Peyer's patch (tissue), 4 donors: ENCODE measurements around the gene ZNF391. TPM values are rescaled to one million over a fixed set of nuclear protein-coding genes. Genes with fewer than 3 reads are reported as not detected.

Experiments
- DNase-seq, 3 donors: peaks; one replicate each; pipeline ENCODE4 v3.0.0-alpha.2; 2017 to 2019
- H3K27ac ChIP-seq, 4 donors: fragments of 200-600 bp; sonication (generic); one replicate each; pipeline ENCODE4 v1.5.1; 2016 to 2019
- H3K27me3 ChIP-seq, 2 donors: fragments of 200-600 bp; sonication (generic); one replicate each; pipeline ENCODE4 v1.5.1; 2019
- H3K36me3 ChIP-seq, 3 donors: fragments of 200-600 bp; sonication (generic); one replicate each; pipeline ENCODE4 v1.5.1; 2016 to 2019
- H3K4me1 ChIP-seq, 4 donors: fragments of 200-600 bp; sonication (generic); one replicate each; pipeline ENCODE4 v1.5.1; 2016 to 2019
- H3K4me3 ChIP-seq, 4 donors: fragments of 200-600 bp; sonication (generic); 1 replicate in 3 of 4; 2 replicates in 1 of 4; pipeline ENCODE4 v1.5.1; 2016 to 2019; ENCODE audit warnings: mild to moderate bottlenecking in 1 of 4
- H3K9me3 ChIP-seq, 4 donors: fragments of 200-600 bp; sonication (generic); one replicate each; pipeline ENCODE4 v1.5.1; 2016 to 2019; ENCODE audit warnings: mild to moderate bottlenecking in 1 of 4
- CTCF ChIP-seq, 6 experiments: fragments of 450-650 bp in 4 of 6; fragments of 200-600 bp in 2 of 6; sonication (generic) in 1 of 6; IDR thresholded peaks; one replicate each; pipeline ENCODE4 v1.5.1; 2017 to 2019; ENCODE audit warnings: antibody characterized with exemption in 6 of 6, mild to moderate bottlenecking in 3 of 6, moderate library complexity in 1 of 6
- POLR2A ChIP-seq, 2 donors: fragments of 450-650 bp; IDR thresholded peaks; one replicate each; pipeline ENCODE4 v1.5.1; 2017; ENCODE audit warnings: antibody characterized with exemption in 2 of 2, mild to moderate bottlenecking in 2 of 2, moderate library complexity in 2 of 2
- total RNA-seq, 4 donors: library from RNA; depleted of rRNA; stranded (reverse); fragments of >200 nt; gene quantifications; one replicate each; pipeline ENCODE4 v1.1.0, GENCODE V29; 2016

Gene ZNF391
- total RNA-seq, 4 donors from 2014 or later: 0.18 to 3.3 (median 0.77) TPM

GRCh38 chr6:27383481-27383880 is 5.1 kb upstream of the ZNF391 start:
- no peak for DNase-seq
- Histone ChIP-seq H3K4me1 (no peaks in the 10 kb centered on the region), H3K4me3 (no peak overlapping the region), H3K27me3 (no peaks in the 10 kb centered on the region), H3K36me3 (no peaks in the 10 kb centered on the region), H3K27ac (no peak overlapping the region), H3K9me3 (no peaks in the 10 kb centered on the region)
- TF ChIP-seq CTCF (IDR thresholded peaks at IDR 0.05) (no peak), POLR2A (IDR thresholded peaks at IDR 0.05) (no peak)

DNA sequence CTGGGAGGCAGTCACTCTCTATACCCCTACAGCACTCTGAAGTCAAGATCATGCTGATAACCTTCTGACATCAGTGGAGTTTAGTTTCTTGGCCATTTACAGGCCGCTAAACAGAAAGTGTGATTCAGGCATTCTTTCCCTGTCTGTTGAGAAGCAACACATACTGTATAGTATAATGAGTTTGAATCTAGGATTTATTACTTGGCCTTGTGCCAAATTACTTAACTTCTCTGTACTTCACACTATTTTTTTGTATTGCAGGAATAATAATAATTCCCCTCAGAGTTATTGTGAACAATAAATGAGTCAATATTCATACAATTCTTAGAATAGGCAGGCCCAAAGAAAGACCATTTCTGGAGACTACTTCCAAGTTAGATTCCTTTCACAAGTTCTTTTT is 4.1 kb downstream of the ZNF391 start:
- Histone ChIP-seq H3K9me3 (no peaks in the 10 kb centered on the region), H3K36me3 (no peaks in the 10 kb centered on the region), H3K27me3 (no peaks in the 10 kb centered on the region), H3K4me3 (no peak overlapping the region), H3K4me1 (no peaks in the 10 kb centered on the region), H3K27ac (no peak overlapping the region)
- TF ChIP-seq POLR2A (IDR thresholded peaks at IDR 0.05) (no peak), CTCF (IDR thresholded peaks at IDR 0.05) (no peak)
- DNase-seq: no peak

GRCh38 chr6:27394073-27394472 is 5.5 kb downstream of the ZNF391 start:
- no peaks in the 10 kb centered on the region for H3K9me3 ChIP-seq
- no peak overlapping the region for H3K27ac ChIP-seq
- no peaks in the 10 kb centered on the region for H3K36me3 ChIP-seq
- no peak for DNase-seq
- no peaks in the 10 kb centered on the region for H3K4me1 ChIP-seq
- no peak for TF ChIP-seq POLR2A (IDR thresholded peaks at IDR 0.05)
- TF ChIP-seq CTCF (IDR thresholded peaks at IDR 0.05): no peak
- H3K4me3 ChIP-seq: no peak overlapping the region
- no peaks in the 10 kb centered on the region for H3K27me3 ChIP-seq

DNA sequence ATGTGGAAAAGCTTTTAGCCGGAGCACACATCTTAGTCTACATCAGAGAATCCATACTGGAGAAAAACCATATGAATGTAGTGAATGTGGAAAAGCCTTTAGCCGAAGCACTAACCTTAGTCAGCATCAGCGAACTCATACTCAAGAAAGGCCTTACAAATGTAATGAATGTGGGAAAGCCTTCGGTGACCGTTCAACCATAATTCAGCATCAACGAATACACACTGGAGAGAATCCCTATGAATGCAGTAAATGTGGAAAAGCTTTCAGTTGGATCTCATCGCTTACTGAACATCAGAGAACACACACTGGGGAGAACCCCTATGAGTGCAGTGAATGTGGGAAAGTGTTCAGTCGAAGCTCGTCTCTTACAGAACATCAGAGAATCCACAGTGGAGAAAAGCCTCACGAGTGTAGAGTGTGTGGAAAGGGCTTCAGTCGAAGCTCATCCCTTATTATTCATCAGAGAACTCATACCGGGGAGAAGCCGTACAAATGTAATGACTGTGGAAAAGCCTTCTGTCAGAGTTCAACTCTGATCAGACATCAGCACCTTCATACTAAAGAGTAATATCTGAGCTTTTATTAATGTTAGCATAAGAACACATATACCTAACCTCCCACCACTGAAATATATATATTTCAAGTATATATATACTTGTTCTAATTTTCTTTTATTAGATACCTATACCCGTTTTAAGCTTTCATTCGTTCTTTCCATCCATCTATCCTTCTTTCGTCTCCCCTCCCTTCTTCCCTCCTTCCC is 12.5 kb downstream of the ZNF391 start:
- Histone ChIP-seq H3K27ac (no peak overlapping the region), H3K36me3 (no peaks in the 10 kb centered on the region), H3K9me3 (peaks cover 0 to 18% (median 6%) of the 10 kb centered on the region in 4 donors), H3K4me3 (no peak overlapping the region), H3K27me3 (no peaks in the 10 kb centered on the region), H3K4me1 (no peaks in the 10 kb centered on the region)
- no peak for TF ChIP-seq CTCF (IDR thresholded peaks at IDR 0.05)
- TF ChIP-seq POLR2A (IDR thresholded peaks at IDR 0.05): no peak
- DNase-seq: no peak

DNA sequence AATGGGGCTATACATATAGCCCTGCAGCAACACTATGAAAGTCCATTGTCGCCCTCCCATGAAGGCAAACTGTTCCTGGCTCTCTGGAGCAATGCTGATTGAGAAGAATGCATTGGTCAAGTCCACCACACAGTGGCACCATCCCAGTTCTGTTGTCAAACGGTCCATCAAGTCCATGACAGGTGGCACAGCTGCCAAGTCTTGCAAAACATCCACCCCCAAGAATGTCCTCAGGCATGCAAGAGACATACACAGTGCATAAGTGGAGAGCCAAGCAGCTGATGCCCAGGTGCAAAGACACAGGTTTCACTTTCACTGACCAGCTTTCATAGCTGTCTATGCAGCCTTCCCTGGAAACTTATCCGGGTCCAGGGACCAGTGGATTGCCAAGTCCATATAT is 17.5 kb downstream of the ZNF391 start:
- Histone ChIP-seq H3K27me3 (no peaks in the 10 kb centered on the region), H3K36me3 (no peaks in the 10 kb centered on the region), H3K9me3 (peaks cover 0 to 7% (median 3%) of the 10 kb centered on the region in 4 donors), H3K4me3 (no peak overlapping the region), H3K27ac (no peak overlapping the region), H3K4me1 (no peaks in the 10 kb centered on the region)
- no peak for TF ChIP-seq POLR2A (IDR thresholded peaks at IDR 0.05)
- TF ChIP-seq CTCF (IDR thresholded peaks at IDR 0.05): no peak
- no peak for DNase-seq
